Renal pelvis (tissue), 4 donors: Measurements from ENCODE around the gene CDCP2. TPM values are rescaled to one million over a fixed set of nuclear protein-coding genes. Genes with fewer than 3 reads are reported as not detected.
"Not testable (repeated sequence)": the region's sequence is repeated elsewhere in the genome, so short reads cannot be mapped to it uniquely, and the experiment has no call there.

ENCODE experiments used
- DNase-seq: peaks from one replicate; pipeline ENCODE4 v3.0.0-alpha.2; 2013
- polyA plus RNA-seq, 3 donors: library from polyadenylated mRNA; unstranded; fragments of 120-200 nt; gene quantifications; one replicate each; pipeline ENCODE4 v1.2.1, GENCODE V29; 2013; ENCODE audit not compliant: insufficient read length in 3 of 3

The CDCP2 gene
- polyA plus RNA-seq, 3 donors, result 0.06 to 0.12 (median 0.10) TPM

DNA sequence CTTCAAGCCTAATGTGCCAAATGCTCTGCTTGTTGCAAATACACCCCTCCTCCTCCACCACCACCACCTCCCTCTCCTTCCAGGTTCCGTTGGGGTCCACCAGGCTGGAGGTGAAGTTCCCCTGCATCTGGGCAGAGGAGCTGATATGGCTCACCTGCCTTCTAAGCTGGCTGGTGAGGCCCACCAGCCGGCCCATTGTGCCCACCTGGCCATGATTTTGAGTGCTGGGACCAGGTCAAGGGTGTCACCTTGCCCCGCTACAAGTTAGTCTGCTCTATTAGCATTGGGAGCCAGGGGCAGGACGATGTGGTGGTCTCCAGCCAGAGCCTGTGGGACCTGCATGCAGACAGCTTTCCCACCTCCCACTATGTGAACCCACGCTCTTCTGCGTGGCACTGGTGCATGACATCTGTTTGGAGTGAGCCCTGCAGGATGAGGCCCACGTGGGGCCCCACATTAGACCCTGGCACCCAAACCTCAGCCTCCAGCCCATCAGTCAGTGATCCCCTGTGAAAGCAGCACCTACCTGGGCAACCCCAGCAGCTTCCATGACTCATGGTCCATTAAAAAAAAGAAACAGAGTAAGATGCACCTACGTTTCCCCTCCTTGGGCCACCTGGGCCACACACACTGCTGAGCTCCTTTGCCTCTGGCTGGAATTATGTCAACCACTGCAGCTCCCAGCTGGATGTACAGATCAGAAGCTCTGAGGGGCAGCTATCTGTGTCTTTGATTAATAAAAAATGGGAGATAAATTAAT, 15.6 kb upstream of the CDCP2 start:
- DNase-seq, result no peak

DNA sequence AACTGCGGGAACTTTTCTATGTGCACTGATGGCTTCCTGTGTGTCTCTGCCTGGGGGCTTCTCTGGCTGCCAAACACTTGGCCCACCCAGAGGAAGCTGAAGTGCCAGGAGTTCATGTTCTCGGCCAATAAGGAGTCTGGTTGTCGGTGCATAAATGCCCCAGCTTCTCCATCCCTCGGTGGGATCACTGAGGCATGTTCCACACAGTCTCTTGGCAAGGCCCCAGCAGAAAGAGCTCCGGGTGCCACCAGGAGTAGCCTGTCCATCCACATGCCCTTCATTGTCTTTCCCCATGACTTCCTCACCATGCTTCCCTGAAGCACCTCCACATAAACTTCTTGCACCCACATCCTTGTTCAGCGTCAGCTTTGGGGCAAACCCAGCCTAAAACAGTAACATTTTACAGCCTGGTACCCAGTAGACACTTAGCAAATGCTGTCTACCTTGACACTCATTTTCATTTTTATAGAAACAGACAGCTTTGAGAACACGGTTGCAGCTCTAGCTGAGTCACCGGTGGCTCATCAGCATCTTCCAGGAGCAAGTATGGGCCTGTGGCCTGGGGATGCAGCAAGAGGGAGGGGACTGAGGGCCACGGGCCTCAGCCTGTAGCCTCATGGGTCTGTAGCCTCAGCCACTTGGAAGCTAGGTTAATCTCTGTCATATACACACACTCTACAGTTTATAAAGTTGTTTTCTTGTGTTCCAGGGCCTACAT, 14.8 kb upstream of the CDCP2 start:
- DNase-seq, result no peak

DNA sequence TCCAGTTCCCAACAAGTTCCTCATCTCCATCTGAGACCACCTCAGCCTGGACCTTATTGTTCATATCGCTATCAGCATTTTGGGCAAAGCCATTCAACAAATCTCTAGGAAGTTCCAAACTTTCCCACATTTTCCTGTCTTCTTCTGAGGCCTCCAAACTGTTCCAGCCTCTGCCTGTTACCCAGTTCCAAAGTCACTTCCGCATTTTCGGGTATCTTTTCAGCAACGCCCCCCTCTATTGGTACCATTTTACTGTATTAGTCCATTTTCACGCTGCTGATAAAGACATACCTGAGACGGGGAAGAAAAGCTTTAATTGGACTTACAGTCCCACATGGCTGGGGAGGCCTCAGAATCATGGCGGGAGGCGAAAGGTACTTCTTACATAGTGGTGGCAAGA, 13.6 kb upstream of the CDCP2 start:
- not testable (repeated sequence) for DNase-seq

DNA sequence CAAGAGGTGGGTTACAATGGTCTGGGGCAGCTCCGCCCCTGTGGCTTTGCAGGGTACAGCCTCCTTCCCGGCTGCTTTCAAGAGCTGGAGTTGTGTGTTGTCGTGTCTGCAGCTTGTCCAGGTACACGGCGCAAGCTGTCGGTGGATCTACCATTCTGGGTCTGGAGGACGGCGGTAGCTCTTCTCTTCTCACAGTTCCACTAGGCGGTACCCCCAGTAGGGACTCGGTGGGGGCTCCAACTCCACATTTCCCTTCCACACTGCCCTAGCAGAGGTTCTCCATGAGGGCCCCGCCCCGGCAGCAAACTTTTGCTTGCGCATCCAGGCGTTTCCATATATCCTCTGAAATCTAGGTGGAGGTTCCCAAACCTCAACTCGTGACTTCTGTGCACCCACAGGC, 12.3 kb upstream of the CDCP2 start:
- DNase-seq, result no peak

DNA sequence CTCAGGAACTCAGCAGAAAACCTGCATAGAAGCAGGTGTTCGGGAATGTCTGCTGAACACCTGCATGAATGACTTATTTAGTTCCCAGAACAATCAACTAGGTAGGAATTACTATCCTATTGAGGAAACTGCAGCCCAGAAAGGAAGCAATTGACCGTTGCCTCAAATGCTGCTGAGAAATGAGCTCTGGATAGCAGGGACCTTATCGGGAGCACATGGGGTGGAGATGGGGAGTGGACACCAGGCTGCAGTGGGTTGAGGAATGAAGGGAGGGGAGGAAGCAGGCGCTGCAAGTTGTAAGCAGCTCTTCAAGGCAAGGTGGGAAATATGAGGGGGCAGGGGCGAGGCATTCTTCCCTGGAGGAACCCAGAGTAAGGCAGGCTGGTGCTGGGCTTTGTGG, 10.8 kb upstream of the CDCP2 start:
- DNase-seq, result no peak

DNA sequence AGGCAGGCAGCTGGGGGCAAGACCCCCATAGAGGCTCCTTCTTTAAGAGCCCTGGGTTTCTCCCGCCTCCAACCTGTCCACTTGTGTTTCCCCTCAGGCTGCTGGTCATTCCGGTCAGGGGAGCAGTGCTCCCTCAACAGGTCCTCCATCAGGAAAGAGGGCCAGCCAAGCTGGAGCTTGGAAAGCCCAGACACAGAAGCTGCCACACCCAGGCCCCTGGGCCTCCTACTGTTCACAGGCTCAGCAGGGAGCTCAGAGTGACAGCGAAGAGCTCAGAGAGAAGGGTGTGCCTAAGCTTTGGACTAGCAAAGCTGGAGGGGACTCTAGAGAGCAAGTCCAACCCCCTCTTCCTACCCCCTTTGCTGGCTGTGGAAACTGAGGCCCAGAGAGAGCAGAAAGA, 10.3 kb upstream of the CDCP2 start:
- DNase-seq, result no peak

DNA sequence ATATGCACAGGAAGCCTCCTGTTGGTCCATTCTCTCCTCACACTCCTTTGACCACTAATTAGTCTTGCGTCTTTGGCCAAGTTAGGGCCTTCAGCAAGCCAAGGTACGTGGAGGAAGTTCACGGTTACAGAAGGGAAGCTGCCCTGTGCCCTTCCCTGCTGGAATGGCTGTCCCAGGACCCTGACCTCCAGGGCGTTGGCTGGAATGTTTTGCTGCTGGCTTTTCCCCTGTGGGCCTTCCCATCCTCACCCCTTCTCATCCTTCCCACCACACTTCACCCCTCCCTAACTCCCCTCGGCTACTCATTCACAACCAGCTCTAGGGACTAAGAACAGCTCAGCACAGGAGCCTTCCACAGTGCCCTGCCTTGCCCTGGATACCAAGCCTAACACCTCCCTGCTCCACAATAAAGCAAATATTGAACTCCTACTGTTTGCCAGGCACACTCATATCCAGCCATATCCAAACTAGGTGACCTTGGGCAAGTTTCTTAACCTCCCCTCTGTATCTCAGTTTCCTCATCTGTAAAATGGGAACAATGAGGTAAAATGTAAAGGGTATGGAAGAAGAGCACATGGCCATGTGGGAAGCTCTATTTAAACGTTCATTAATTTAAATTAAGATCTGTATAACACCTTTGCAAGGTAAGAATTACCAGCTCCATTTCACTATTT, 8.8 kb upstream of the CDCP2 start:
- DNase-seq, result no peak

DNA sequence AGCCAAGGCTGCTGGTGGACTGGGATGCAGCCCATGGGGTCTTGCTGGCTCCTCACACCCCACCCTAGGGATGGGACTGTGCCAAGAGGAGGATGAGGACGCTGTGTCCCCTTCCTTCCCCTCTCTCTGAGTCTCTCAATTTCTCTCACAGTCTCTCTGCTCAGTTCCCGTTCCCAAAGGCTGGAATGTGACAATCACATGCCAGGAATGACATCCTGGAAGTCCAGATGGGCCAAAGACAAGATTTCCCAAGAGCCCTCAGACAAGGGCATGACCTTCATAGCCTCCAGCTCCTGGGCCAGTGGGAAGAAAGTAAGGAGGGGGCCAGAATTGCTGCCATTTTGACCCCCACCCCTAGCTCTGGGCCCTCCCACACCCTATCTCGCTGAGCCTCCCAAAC, 7.6 kb upstream of the CDCP2 start:
- no peak for DNase-seq

DNA sequence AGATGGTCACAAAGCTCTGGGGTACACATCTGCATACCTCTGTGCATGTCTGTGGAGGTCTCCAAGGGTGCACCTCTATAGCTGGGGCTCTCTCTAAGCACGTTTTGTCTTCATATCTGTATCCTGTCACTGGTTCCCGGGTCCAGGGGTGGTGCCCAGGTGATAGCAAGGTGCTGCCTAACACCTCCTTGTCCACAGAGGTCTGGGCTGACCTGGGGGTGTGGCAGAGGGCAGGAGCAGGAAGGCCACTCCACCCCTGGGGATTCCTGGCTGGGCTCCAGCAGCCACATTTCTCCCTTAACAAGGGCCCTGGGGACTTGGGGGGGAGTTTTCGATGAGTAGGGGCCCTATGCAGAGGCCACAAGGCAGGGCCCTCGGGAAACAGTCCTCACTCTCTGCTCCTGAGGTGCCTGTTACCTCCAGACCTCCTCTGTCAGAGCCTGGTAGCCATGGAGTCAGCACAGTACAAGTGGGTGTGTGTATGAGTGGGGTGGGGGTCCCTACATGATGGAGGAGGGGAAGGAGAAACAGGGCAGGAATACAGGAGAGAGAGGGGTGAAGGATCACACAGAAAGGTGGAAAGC, 7.0 kb upstream of the CDCP2 start:
- no peak for DNase-seq

DNA sequence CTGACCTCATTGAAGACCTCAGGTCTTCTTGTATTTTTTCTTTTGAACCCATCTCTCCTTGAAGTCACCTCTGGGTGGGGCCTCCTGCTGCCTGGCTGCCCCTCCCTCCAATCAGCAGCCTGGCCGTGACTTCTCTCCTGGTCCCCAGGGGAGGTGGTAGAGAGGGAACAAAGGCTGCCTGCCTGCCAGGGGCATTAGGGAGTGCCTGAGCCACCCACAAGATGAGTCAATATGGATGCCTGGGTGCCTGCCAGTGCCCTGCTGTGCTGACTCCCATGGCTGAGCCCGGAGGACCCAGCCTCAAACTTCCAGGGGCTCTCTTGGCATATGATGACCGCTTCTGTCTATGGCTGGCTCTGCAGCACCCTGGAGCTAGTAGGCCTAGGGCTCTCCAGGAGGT, 5.3 kb upstream of the CDCP2 start:
- DNase-seq, result no peak

DNA sequence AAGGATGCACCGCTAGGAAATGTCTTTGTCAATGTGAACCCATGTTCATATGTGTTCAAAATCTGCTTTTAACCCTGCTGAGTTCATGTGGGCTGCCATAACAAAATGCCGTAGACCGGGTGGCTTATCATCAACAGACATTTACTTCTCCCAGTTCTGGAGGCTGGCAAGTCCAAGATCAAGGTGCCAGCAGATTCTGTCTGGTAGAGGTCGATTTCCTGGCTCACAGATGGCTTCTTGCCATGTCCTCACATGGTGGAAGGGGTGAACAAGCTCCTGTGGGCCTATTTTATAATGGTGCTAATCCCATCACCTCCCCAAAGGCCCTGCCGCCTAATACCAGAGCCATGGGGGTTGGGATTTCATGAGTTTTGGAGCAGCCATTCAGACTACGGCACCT, 4.6 kb upstream of the CDCP2 start:
- no peak for DNase-seq

DNA sequence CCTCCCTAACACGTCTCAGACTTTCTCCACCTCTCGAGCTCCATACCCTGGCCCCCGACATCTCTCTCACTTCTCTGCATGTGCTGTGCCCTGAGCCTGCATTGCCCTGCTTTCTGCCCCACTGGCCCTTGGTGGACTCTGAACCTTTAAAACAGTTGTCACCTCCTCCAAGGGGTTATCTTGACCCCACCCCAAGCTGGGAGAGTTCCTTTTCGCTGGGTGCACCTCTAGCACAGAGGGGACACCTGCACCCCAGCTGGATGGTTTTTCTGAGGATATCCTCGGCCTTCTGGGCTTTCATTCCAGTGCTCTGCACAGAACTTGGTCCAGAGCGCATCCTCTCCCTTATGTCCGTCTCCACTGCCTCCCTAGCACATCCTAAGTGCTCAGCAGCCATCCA, 4.2 kb upstream of the CDCP2 start:
- no peak for DNase-seq

DNA sequence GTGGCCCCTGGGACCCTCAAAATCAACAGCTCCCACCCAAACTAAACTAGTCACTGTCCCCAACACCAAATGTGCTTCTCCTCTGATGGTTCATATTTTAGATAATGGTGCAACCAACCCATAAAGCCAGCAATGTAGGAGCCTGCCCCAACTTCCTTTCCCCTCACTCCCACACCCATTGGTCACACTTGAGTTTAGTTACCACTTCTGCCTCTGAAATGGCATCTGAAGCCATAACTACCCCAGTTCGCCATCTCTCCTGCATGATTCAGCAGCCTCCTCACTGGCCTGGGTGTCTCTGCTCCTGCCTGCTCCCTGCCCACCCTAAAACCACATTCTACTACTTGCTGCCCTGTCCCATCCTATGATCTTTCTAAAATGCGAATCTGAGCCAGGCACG, 3.4 kb upstream of the CDCP2 start:
- DNase-seq, result no peak

DNA sequence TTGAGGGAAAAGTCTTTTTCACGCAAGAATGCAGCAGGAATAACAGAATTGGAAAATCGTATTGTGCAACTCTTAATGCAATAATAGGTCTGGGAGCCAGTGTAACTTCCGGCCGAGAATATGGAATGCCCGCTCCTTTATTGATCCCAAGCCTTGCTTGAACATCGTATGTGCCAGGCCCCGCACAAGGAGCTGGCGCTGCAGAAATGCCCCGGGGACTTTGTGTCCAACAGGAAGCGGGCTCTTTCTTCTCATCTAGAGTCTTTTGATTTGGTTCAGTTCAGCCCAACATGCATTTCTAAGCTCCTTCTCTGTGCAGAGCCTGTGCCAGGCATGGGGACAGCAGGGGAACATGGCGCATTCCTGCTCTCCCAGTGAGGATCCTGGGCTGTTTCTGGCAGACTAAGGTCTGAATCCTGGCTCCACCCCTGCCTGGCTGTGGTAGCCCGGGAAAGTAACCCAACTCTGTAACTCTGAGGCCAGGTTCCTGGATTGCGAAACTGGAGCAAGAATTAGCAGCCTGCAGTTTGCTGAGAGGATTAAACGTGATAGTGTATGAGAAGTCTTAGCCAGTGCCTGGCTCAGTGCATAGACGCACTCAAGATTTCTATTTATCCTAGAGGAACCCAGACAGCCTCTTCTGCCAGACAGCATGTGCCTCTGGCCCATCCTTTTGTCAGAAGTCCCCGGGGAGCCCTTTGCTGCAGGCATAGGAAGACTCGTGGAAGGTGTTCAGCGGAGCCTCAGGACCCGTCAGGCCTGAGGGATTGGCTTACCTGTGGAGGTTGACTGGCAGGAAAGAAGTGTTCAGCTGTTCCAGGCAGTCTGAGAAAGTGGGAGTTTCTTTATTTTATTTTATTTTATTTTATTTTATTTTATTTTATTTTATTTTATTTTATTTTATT, 987 bp upstream of the CDCP2 start:
- DNase-seq, result no peak

DNA sequence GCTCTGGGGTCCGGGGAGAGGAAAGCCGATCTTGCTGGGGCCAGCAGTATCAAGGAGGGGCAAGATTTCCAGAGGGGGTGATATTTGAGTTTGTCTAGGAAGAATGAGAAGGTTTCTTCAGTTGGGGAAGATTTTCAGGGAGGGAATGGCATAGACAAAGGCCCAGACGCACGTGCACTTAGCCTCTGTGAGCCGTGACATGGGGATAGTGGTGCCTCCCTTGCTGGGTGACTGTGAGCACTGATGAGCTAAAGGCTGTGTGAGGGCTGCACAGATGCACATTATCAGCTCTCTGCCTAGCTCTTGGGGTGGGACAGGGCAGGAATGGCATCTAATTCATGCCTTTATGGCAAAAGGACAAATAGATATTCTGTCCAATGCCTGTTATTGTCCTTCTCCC, 1.8 kb downstream of the CDCP2 start:
- no peak for DNase-seq

DNA sequence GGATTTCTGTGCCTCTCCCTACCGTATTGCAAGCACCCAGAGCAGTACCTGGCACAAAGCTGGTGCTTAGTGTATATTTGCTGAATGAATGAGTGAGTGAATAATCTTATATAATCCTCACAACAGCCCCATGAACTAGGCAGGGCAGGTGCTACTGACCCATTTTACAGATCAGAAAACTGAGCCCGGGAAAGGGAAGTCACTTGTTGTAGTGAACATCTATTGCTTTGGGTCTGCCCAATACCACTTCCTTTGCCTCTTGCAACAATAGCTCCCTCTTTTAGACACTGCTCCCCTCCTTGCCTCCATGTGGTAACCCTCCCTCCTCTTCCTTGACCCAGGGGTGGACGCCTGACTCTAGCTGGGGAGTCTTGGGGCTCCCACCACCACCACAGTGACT, 3.1 kb downstream of the CDCP2 start:
- DNase-seq, result no peak

DNA sequence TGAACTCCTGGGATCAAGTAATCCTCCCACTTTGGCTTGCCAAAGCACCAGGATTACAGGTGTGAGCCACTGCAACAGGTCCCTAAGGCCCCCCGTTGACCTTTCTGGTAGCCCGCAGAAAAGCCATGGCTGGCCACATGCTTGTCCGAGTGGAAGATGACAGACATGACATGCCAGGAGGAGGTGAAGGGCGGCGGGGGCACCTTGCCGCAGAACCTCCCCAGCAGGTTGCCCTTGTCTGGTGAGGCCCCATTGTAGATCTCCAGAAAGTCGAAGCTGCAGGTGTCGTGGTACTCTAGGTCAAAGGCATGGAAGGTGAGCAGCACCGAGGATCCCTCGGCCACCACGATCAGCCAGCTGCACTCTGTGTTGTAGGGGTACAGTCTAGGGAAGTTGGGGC, 8.4 kb downstream of the CDCP2 start:
- DNase-seq, result no peak

DNA sequence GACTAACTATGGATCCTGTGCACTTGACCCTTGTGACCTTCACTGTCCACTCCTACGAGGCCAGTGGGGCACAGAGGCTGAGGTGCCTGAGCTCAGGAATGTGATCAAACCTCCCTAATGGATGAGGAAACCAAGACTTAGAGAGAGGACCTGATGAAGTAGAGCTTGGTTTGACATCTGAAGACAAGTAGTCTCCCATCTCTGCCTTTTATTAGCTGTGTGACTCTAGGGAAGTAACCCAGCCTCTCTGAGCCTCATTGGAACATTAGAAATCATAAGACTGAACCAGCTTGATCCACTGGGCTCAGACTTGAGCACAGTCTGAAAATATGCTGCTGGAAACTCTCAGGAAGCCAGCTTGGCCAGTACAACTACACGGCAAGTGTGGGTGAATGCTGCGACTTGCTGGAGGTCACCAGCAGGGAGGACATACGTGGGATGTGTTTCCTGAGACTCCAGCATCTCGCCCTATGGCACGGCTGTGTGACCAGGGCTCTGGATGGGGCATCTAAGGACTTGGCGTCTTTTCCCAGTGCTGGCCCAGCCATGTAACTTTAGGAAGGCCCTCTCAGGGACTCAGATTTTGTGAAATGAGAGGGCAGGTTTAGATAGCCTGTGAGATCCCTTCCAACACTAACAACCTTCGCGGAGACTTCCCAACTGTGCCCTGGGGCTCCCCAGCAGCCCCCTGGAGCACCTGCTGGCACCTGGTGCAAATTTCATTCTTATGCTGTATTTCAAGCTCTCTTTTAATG, 10.5 kb downstream of the CDCP2 start:
- no peak for DNase-seq

DNA sequence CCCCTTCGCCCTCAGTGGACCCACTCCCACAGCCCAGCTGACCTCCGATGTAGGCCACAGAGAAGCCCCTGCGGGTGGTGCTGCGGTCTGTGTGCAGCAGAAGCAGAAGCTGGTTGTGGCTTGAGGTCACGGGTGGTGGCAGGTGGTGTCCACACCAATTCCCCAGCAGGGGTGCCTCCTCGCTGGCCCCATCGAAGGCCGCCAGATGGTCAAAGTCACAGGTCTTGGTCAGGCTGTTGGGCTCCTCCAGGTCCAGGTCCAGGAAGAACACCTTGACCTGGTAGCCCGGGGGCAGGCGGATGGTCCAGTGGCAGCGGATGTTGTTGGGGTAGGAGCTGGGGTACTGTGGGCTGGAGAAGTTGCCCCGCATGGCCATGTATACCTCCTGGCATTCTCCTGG, 13.1 kb downstream of the CDCP2 start:
- no peak for DNase-seq

DNA sequence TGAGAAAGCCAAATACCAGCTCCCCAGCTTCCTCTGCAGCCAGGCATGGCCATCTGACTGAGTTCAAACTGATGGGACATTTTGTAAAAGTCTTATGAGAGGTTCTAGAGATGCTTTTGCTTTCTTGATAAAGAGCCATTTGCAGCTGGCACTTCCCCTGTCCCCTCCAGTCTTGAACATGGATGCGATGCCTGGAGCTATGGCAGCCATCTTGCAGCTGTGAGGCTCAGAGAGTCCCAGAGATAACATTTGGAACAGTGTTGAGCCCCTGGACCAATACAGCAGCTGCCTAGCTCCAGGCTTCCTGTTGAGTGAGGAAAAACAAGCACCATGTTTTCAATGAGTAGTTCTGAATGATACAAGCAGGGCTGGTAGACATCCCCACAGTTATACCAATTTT, 13.8 kb downstream of the CDCP2 start:
- DNase-seq, result no peak

DNA sequence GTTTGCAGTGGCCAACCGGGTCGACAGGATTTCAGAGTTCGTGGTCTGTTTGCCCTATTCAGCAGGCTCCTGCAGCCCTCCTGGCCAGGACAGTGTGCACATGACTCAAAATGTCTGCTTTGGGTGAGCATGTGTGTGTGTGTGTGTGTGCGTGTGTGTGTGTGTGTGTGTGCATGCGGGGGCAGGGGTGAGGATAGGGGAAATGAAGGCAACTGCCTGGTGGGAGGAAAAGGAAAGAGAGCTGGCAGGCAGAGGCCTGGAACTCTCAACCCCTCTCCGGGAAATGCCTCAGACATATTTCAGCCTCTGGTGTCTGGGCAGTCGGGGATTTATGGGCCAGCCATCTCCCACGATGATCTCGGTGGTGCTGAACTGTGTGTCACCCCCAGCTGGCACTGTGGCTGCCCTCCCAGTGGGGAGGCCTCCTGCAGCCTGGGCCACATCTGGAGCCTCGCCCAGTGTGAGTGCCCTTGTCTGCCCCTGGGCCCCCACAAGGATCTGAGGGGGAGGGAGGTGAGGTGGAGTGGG, 15.2 kb downstream of the CDCP2 start:
- DNase-seq, result peak; percentile 51
